ENCODE measurements around the gene LIFR. TPM values are rescaled to one million over a fixed set of nuclear protein-coding genes. Genes with fewer than 3 reads are reported as not detected.

LIFR gene
- total RNA-seq, 1 donor from 2014 or later: 8.9 TPM

DNA sequence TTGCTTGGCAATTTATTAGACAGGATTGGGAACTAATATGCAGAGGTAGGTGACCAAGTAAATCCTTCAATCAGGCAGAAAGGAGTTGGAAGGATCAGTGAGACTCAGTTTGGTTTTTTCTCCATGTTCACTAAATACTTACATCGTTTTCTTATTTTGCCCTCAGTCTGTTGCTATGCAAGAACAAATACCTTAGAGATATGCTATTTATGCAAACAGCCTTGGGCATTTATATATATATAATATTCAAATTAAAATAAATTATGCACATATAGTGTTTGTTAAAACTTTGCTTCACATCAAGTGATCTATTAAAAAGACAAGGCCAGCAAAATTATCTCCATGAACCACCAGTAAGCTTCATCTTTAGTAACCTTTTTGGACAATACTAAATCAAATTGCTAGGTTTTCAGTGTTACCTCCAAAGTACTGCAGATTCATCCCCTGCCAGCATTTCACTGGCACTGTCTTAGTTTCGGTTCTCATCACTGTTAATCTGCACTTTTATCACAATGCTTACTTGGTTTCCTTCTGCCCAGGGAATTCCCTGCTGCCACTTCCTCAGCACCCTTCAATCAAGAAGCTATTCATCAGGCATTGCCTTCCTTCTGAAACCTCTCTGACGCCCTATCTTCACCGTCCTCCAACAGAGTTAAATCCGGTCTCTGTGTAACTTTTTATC lies 26.0 kb upstream of the LIFR start:
- no peak overlapping the region for H3K4me3 Mint-ChIP-seq (ENCODE audit: unreplicated experiment)
- H3K27me3 Mint-ChIP-seq (ENCODE audit: unreplicated experiment): peaks cover 49% of the 10 kb centered on the region
- no peaks in the 10 kb centered on the region for H3K4me1 Mint-ChIP-seq (ENCODE audit: unreplicated experiment)
- DNase-seq (ENCODE audit: extremely low spot score, unreplicated experiment): no peak
- no peaks in the 10 kb centered on the region for H3K36me3 Mint-ChIP-seq (ENCODE audit: unreplicated experiment)
- TF ChIP-seq, protein P1, sequence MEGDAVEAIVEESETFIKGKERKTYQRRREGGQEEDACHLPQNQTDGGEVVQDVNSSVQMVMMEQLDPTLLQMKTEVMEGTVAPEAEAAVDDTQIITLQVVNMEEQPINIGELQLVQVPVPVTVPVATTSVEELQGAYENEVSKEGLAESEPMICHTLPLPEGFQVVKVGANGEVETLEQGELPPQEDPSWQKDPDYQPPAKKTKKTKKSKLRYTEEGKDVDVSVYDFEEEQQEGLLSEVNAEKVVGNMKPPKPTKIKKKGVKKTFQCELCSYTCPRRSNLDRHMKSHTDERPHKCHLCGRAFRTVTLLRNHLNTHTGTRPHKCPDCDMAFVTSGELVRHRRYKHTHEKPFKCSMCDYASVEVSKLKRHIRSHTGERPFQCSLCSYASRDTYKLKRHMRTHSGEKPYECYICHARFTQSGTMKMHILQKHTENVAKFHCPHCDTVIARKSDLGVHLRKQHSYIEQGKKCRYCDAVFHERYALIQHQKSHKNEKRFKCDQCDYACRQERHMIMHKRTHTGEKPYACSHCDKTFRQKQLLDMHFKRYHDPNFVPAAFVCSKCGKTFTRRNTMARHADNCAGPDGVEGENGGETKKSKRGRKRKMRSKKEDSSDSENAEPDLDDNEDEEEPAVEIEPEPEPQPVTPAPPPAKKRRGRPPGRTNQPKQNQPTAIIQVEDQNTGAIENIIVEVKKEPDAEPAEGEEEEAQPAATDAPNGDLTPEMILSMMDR (IDR thresholded peaks at IDR 0.05): no peak
- H3K27ac Mint-ChIP-seq (ENCODE audit: unreplicated experiment): no peak overlapping the region
- no peaks in the 10 kb centered on the region for H3K9me3 Mint-ChIP-seq (ENCODE audit: unreplicated experiment)

DNA sequence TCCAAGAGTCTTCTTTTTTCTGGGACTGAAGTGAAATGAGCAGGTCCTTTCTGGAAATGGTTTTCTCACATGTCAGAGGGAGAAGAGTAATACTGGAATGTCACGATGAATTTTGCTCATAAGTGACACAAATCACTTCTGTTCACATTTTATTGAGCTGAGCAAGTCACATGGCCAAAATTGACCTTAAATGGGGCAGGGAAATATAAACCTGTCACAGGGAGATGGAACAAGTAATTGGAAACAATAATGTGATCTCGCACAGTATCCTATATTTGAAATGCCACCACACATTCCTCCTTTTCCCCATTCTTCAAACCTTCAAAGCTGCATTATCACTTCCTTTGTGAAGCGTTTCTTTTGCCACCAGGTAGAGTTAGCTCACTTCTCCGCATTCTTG lies 25.2 kb upstream of the LIFR start:
- H3K4me1 Mint-ChIP-seq (ENCODE audit: unreplicated experiment): no peaks in the 10 kb centered on the region
- no peak overlapping the region for H3K4me3 Mint-ChIP-seq (ENCODE audit: unreplicated experiment)
- no peak for DNase-seq (ENCODE audit: extremely low spot score, unreplicated experiment)
- no peaks in the 10 kb centered on the region for H3K9me3 Mint-ChIP-seq (ENCODE audit: unreplicated experiment)
- TF ChIP-seq, protein P1 (IDR thresholded peaks at IDR 0.05): no peak
- H3K27ac Mint-ChIP-seq (ENCODE audit: unreplicated experiment): no peak overlapping the region
- peaks cover 52% of the 10 kb centered on the region for H3K27me3 Mint-ChIP-seq (ENCODE audit: unreplicated experiment)
- H3K36me3 Mint-ChIP-seq (ENCODE audit: unreplicated experiment): no peaks in the 10 kb centered on the region

DNA sequence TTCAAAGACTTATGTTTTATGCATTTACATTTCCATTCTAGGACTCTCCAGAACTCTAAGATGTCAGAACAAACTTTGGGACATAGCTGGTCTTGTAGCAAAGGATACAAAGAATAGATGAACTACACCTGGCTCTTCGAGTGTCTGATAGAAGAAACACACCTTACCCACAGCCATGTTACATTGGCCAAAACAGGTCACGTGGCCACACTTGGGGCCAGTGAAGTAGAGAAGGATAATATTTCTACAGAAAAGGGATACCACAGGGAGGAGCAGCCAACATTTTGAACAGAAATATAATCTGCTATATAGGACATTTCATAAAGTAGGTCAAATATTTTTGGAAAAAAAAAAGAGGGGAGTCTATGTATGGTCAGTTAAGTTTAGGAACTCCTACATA lies 22.7 kb upstream of the LIFR start:
- no peaks in the 10 kb centered on the region for H3K9me3 Mint-ChIP-seq (ENCODE audit: unreplicated experiment)
- no peak for DNase-seq (ENCODE audit: extremely low spot score, unreplicated experiment)
- H3K27me3 Mint-ChIP-seq (ENCODE audit: unreplicated experiment): peaks cover 45% of the 10 kb centered on the region
- no peaks in the 10 kb centered on the region for H3K36me3 Mint-ChIP-seq (ENCODE audit: unreplicated experiment)
- H3K4me3 Mint-ChIP-seq (ENCODE audit: unreplicated experiment): no peak overlapping the region
- H3K27ac Mint-ChIP-seq (ENCODE audit: unreplicated experiment): no peak overlapping the region
- TF ChIP-seq, protein P1 (IDR thresholded peaks at IDR 0.05): no peak
- H3K4me1 Mint-ChIP-seq (ENCODE audit: unreplicated experiment): no peaks in the 10 kb centered on the region

DNA sequence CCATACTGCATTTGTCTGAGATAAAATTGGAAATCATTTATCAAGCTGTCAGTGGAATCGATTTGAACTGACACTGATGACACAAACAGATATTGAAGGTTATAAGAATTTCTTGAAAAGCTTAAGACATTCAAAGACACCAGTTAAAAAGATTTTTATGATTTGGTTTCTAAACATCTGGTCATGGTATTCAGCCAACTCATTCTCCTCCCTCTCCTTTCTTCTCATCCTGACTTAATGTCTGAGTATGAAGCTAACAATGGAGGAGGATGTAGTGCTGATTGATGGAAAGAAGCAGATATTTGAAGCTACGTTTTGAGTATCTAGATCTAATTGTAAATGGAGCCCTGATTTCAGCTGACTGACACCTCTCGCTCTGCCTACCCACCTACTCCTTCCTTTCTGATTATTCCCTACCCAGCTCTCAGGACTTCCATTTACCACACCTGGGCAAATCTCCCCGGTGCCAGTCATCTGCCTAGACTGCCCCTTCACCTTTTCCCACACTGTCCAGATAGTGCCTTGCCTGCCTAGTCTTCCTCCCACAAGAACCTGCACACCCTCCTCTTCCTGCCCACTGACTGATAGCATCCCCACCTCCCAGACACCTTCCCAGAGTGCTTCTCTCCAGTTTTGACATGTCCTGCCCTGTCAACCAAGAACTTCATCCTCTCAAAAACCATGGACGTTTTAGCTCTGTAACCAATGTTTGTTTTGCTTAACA lies 20.7 kb upstream of the LIFR start:
- DNase-seq (ENCODE audit: extremely low spot score, unreplicated experiment): no peak
- H3K9me3 Mint-ChIP-seq (ENCODE audit: unreplicated experiment): no peaks in the 10 kb centered on the region
- H3K36me3 Mint-ChIP-seq (ENCODE audit: unreplicated experiment): no peaks in the 10 kb centered on the region
- no peak overlapping the region for H3K27ac Mint-ChIP-seq (ENCODE audit: unreplicated experiment)
- no peak overlapping the region for H3K4me3 Mint-ChIP-seq (ENCODE audit: unreplicated experiment)
- H3K4me1 Mint-ChIP-seq (ENCODE audit: unreplicated experiment): no peaks in the 10 kb centered on the region
- peaks cover 40% of the 10 kb centered on the region for H3K27me3 Mint-ChIP-seq (ENCODE audit: unreplicated experiment)
- TF ChIP-seq, protein P1 (IDR thresholded peaks at IDR 0.05): no peak

DNA sequence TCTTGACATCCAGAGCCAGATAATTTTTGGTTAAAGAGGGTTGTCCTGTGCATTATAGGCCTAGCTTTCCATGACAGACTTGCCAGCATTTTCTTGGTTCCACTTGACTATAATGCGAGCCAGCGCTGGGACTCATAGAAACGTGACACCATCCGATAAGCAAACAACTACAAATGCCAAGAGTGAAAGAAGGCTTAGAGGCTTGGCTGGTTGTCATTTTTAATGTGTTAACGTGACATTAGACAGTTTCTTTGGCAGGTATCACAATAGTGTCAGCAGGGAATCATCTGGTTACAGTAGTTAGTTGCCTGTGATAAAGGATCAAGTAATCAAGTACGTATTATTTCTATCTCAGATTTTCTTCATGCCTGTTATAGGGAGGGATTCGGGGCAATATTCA lies 20.0 kb upstream of the LIFR start:
- Mint-ChIP-seq H3K27me3 (ENCODE audit: unreplicated experiment) (peaks cover 35% of the 10 kb centered on the region), H3K4me1 (ENCODE audit: unreplicated experiment) (no peaks in the 10 kb centered on the region), H3K4me3 (ENCODE audit: unreplicated experiment) (no peak overlapping the region), H3K36me3 (ENCODE audit: unreplicated experiment) (no peaks in the 10 kb centered on the region), H3K9me3 (ENCODE audit: unreplicated experiment) (no peaks in the 10 kb centered on the region), H3K27ac (ENCODE audit: unreplicated experiment) (no peak overlapping the region)
- TF ChIP-seq, protein P1 (IDR thresholded peaks at IDR 0.05): no peak
- DNase-seq (ENCODE audit: extremely low spot score, unreplicated experiment): no peak
